Type B pancreatic cell (in vitro differentiated cells): ENCODE measurements around the gene SLC26A1. TPM values are rescaled to one million over a fixed set of nuclear protein-coding genes. Genes with fewer than 3 reads are reported as not detected.

Experiments
- DNase-seq: peaks from one replicate; pipeline ENCODE4 v3.0.0; 2021; ENCODE audit warnings: mixed read lengths; ENCODE audit not compliant: unreplicated experiment; ENCODE audit errors: extremely low spot score
- H3K27ac Mint-ChIP-seq: 2 replicates; pipeline ENCODE4 v1.8.0; 2021; ENCODE audit warnings: mild to moderate bottlenecking, mixed read lengths
- H3K27me3 Mint-ChIP-seq: 2 replicates; pipeline ENCODE4 v1.8.0; 2021; ENCODE audit warnings: mixed read lengths
- H3K36me3 Mint-ChIP-seq: 2 replicates; pipeline ENCODE4 v1.8.0; 2021; ENCODE audit warnings: mixed read lengths
- H3K4me1 Mint-ChIP-seq: one replicate; pipeline ENCODE4 v1.8.0; 2021; ENCODE audit warnings: mixed read lengths; ENCODE audit not compliant: unreplicated experiment
- H3K4me3 Mint-ChIP-seq: 2 replicates; pipeline ENCODE4 v1.8.0; 2021; ENCODE audit warnings: mild to moderate bottlenecking, mixed read lengths
- H3K9me3 Mint-ChIP-seq: 2 replicates; pipeline ENCODE4 v1.8.0; 2021; ENCODE audit warnings: mixed read lengths
- total RNA-seq: library from RNA; stranded (reverse); gene quantifications from 2 replicates; pipeline ENCODE4 v1.2.1, GENCODE V29; 2021; ENCODE audit warnings: low replicate concordance
- TF ChIP-seq, protein P1 (sequence below): fragments of 200-600 bp; sonication (generic); conservative IDR thresholded peaks from 2 replicates; pipeline ENCODE4 v1.5.0; 2021; ENCODE audit warnings: antibody characterized with exemption, mild to moderate bottlenecking

The SLC26A1 gene
- total RNA-seq, 1 donor from 2014 or later: 2.8 TPM

DNA sequence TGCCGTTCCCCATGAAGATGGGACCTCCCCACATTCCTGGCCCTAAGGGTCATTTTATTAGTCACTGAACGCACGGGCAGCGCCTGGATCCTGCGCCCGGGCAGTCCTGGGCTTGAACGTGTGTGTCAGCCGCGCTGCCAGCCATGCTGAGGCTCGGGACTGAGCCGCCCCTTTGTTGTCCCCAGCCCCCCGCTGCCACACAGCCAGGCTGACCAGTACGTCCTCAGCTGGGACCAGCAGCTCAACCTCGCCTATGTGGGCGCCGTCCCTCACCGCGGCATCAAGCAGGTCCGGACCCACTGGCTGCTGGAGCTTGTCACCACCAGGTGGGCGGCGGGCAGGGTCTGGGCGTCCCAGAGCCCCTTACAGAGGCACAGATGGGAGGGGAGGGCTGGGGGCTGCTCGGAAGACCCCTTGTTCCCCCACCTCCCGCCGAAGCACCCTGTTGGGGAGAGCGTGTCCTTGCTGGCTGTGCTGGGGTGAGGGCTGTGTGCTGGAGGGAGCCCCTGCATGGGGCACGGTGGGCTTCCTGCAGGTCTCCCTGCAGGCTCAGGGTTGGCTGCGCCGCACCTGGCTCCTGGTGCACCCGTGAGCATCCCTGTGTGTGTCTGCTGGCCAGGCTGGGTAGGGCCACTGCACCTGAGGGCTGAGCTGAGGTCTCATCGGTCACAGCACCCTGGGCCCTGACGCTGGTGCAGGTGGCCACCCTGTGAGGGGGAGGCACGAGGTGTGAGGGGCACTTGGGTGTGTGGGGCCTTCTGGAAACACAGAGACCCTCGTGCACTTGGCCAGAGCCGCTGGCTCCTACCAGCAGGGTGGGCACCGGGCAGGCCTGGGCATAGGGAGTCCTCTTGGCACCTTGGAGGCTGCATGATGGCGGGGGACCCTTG is 5.3 kb downstream of the SLC26A1 start:
- Mint-ChIP-seq H3K9me3 (no peaks in the 10 kb centered on the region), H3K27ac (peak overlapping the region; percentile 55), H3K27me3 (no peaks in the 10 kb centered on the region), H3K4me1 (peaks cover 10% of the 10 kb centered on the region), H3K36me3 (no peaks in the 10 kb centered on the region), H3K4me3 (peak overlapping the region; percentile 84)
- no peak for DNase-seq
- TF ChIP-seq, protein P1, sequence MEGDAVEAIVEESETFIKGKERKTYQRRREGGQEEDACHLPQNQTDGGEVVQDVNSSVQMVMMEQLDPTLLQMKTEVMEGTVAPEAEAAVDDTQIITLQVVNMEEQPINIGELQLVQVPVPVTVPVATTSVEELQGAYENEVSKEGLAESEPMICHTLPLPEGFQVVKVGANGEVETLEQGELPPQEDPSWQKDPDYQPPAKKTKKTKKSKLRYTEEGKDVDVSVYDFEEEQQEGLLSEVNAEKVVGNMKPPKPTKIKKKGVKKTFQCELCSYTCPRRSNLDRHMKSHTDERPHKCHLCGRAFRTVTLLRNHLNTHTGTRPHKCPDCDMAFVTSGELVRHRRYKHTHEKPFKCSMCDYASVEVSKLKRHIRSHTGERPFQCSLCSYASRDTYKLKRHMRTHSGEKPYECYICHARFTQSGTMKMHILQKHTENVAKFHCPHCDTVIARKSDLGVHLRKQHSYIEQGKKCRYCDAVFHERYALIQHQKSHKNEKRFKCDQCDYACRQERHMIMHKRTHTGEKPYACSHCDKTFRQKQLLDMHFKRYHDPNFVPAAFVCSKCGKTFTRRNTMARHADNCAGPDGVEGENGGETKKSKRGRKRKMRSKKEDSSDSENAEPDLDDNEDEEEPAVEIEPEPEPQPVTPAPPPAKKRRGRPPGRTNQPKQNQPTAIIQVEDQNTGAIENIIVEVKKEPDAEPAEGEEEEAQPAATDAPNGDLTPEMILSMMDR: no peak

DNA sequence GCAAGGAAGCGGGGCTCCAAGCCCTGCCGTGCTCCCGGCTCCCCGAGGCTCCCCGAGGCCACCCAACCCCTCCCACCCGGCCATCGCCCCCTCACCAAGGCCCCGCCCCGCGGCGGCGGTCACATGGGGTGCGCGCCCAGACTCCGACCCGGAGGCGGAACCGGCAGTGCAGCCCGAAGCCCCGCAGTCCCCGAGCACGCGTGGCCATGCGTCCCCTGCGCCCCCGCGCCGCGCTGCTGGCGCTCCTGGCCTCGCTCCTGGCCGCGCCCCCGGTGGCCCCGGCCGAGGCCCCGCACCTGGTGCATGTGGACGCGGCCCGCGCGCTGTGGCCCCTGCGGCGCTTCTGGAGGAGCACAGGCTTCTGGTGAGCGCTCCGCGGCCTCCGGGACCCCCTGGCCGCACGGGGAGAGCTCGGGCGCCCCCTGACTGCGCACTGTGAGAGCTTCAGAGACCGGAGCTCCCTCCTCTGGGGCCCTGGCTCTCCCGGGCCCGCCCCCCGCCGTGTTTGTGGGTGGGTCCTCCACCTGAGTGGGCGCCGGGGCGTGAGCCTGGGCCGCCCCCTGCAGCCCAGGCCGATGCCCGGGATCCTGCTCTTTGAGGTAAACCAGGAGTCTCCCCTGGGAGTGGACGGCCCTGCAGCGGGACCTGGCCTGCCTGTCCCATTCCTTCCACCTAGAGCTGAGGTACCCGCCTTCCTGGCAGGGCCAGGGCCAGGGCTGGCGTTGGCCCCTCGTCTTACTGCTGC is 6.2 kb downstream of the SLC26A1 start, which contains the start of gene IDUA:
TSS of gene IDUA (plus strand) at position 166 of the 745 bp plus-strand sequence. CDS start at position 207, 41 bp downstream.
- TF ChIP-seq, protein P1: peak; percentile 69
- Mint-ChIP-seq H3K36me3 (no peaks in the 10 kb centered on the region), H3K9me3 (no peaks in the 10 kb centered on the region), H3K27ac (peak within 1 kb of the TSS; percentile 74), H3K4me1 (peaks cover 12% of the 10 kb centered on the region), H3K4me3 (peak within 1 kb of the TSS; percentile 93), H3K27me3 (no peaks in the 10 kb centered on the region)
- no peak for DNase-seq

DNA sequence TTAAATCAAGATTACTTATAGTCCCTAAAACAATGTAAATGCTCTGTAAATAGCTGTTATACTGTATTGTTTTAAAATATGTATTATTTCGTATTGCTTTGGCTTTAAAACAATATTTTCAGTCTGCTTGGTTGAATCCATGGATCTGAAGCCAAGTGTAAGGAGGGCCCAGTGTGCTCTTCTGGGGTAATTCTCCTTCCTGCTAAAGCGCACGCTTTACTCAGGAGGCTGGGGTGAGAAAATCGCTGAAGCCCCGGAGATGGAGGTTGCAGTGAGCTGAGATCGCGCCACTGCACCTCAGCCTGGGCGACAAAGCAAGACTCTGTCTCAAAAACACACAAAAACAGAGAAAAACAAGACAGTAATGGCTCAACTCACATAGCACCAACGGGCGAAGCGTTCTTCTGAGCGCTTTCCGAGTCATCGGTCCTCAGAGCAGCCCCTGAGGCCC is 6.8 kb downstream of the SLC26A1 start:
- H3K27me3 Mint-ChIP-seq: no peaks in the 10 kb centered on the region
- peak overlapping the region; percentile 74 for H3K27ac Mint-ChIP-seq
- H3K36me3 Mint-ChIP-seq: no peaks in the 10 kb centered on the region
- peak overlapping the region; percentile 93 for H3K4me3 Mint-ChIP-seq
- no peak for DNase-seq
- H3K9me3 Mint-ChIP-seq: no peaks in the 10 kb centered on the region
- TF ChIP-seq, protein P1: no peak
- H3K4me1 Mint-ChIP-seq: peaks cover 12% of the 10 kb centered on the region

DNA sequence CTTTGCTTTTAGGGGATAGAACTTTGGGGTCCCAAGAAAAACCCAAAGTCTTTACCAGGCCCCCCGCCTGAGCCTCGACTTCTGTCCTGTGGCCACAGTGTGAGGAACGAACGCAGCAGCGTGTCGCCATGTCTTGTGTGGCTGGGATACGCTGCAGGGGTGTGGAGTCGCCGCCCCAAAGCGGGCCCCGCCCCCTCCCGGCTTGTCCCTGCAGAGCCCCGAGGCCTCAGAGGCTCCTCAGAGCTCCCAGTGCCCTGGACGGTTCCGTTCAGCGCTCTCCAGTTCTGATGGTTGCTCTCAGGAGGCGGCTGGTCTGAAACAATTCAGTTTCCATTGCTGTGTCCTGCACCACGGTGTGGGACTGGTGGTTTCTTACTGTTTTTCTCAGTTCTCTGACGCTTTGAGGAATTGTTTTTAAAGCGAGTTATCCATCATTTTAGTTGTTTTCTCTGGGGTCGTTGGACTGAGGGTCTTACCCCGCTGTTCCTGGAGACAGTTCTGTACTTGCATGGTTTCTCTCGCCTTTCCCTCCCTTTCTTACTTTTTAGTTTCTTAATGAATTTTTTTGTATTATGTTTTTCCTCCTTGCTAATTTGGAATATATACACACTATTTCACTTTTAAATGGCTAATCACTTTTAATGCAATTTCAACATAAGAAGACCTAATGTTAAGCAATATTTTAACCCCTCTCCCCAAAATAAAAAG is 7.9 kb downstream of the SLC26A1 start:
- Mint-ChIP-seq H3K4me1 (peaks cover 12% of the 10 kb centered on the region), H3K4me3 (peak overlapping the region; percentile 71), H3K27ac (no peak overlapping the region), H3K27me3 (no peaks in the 10 kb centered on the region), H3K9me3 (no peaks in the 10 kb centered on the region), H3K36me3 (no peaks in the 10 kb centered on the region)
- TF ChIP-seq, protein P1: no peak
- DNase-seq: no peak

DNA sequence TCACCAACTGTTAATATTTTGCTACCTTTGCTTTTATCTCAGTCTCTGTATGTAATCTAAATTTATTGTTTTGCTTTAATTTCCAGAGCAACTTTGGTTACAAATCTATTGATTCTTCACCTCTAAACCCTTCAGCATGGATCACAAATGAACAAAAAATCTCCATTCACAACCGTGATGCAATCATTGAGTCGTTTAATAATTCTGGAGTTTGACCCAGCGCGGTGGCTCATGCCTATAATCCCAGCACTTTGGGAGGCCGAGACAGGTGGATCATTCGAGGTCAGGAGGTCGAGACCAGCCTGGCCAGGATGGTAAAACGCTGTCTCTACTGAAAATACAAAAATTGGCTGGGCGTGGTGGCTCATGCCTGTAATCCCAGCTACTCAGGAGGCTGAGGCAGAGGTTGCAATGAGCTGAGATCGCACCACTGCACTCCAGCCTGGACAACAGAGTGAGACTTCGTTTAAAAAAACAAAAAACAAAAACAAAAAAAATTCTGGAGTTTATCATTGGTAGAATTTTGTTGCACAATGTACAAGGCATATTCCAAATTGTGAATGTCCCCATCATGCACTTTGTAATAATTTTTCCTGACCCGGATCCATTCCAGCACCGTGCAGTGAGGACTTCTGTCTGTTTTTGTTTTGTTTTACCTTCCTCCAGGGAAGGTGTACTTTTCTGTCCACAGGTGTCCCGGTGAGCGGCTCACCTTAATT is 8.7 kb downstream of the SLC26A1 start:
- TF ChIP-seq, protein P1: no peak
- DNase-seq: no peak
- Mint-ChIP-seq H3K27ac (no peak overlapping the region), H3K9me3 (no peaks in the 10 kb centered on the region), H3K36me3 (no peaks in the 10 kb centered on the region), H3K4me3 (peak overlapping the region; percentile 71), H3K27me3 (no peaks in the 10 kb centered on the region), H3K4me1 (peaks cover 12% of the 10 kb centered on the region)
